Adrenal gland (tissue), 12 donors: ENCODE measurements around the gene TMEM184A. TPM values are rescaled to one million over a fixed set of nuclear protein-coding genes. Genes with fewer than 3 reads are reported as not detected.

Source experiments
- DNase-seq, 7 donors: peaks; one replicate each; pipeline ENCODE4 v3.0.0-alpha.2; 2019 to 2020
- H3K27ac ChIP-seq, 5 donors: fragments of 200-600 bp; sonication (generic) in 4 of 5; 1 replicate in 3 of 5; 2 replicates in 2 of 5; pipeline versions ENCODE4 v1.5.1 to v1.8.0; 2016 to 2020; ENCODE audit warnings: mild to moderate bottlenecking in 1 of 5
- H3K27me3 ChIP-seq: fragments of 200-600 bp; 2 replicates; pipeline ENCODE4 v1.8.0; 2021
- H3K36me3 ChIP-seq, 2 donors: fragments of 200-600 bp; replicated peaks in 1 of 2; 1 replicate in 1 of 2; 2 replicates in 1 of 2; pipeline versions ENCODE4 v1.5.1 to v1.8.0; 2018 to 2022
- H3K4me1 ChIP-seq, 2 donors: fragments of 200-600 bp; replicated peaks in 1 of 2; 1 replicate in 1 of 2; 2 replicates in 1 of 2; pipeline versions ENCODE4 v1.5.1 to v1.8.0; 2018 to 2021
- H3K4me3 ChIP-seq, 4 donors: fragments of 200-600 bp; sonication (generic) in 3 of 4; one replicate each; pipeline ENCODE4 v1.5.1; 2016 to 2018
- H3K9me3 ChIP-seq, 3 donors: fragments of 200-600 bp; sonication (generic) in 1 of 3; replicated peaks in 1 of 3; 1 replicate in 2 of 3; 2 replicates in 1 of 3; pipeline versions ENCODE4 v1.5.1 to v1.8.0; 2016 to 2021
- CTCF ChIP-seq, 6 experiments: fragments of 450-650 bp in 4 of 6; fragments of 200-600 bp in 2 of 6; sonication (generic) in 1 of 6; IDR thresholded peaks; 1 replicate in 5 of 6; 2 replicates in 1 of 6; pipeline versions ENCODE4 v1.5.1 to v1.8.0; 2016 to 2021; ENCODE audit warnings: antibody characterized with exemption in 6 of 6, mild to moderate bottlenecking in 2 of 6, moderate library complexity in 1 of 6
- POLR2A ChIP-seq, 2 donors: fragments of 450-650 bp; IDR thresholded peaks; one replicate each; pipeline ENCODE4 v1.6.1; 2017; ENCODE audit warnings: antibody characterized with exemption in 2 of 2, mild to moderate bottlenecking in 2 of 2, moderate library complexity in 1 of 2
- WGBS, 4 donors: extraction: QIAGEN DNeasy Blood & Tissue Kit in 2 of 4; methylation state at CpG; one replicate each; pipeline versions ENCODE4 v1.1.5 to v1.1.7; 2013 to 2017; 5-methylcytosine and 5-hydroxymethylcytosine counted together
- intact Hi-C, 2 donors: fragments of 100-400 bp; cut with DNase I; formaldehyde crosslinking; loops; one replicate each; pipeline versions ENCODE4 v1.14.1 to v1.15.0; 2022 to 2023
- polyA plus RNA-seq, 3 donors: library from polyadenylated mRNA; stranded (reverse); fragments of 200-250 nt in 2 of 3; fragments of 350-450 nt in 1 of 3; fragmentation: Illumina TruSeq in 1 of 3; extraction: RNeasy Lipid Tissue Mini Kit (QIAGEN cat#74804) in 1 of 3; gene quantifications; one replicate each; pipeline ENCODE4 v1.2.3, GENCODE V29; 2013 to 2014
- total RNA-seq, 9 donors: library from RNA; depleted of rRNA in 4 of 9; stranded (reverse); fragments of >200 nt in 4 of 9; fragments of 120-200 nt in 1 of 9; fragmentation: NEBNext Ultra II Directional in 1 of 9; extraction: Animal tissue kit (Norgen Biotek cat#: 25700) in 1 of 9; gene quantifications; one replicate each; pipeline versions ENCODE4 v1.1.0 to v1.2.4, GENCODE V29; 2013 to 2023
- donor health status: healthy with polysubstance abuse.
- donor health status: Bipolar disorder and iron deficiency.
- donor health status: DM: yes; HTN: yes; CAD: no.
- donor health status: DM: no; HTN: no; CAD: no.
- donor health status: DM: no; HTN: no; CAD: no.
- donor health status: DM: yes; HTN: yes; CAD: no.

Gene TMEM184A
- total and polyA plus RNA-seq, 12 donors, result 0.06 to 2.1 (median 0.79) TPM; not detected in 2

- no peaks in the 10 kb centered on the region for H3K27me3 ChIP-seq
- peaks cover 53 to 63% of the 10 kb centered on the region in 2 donors for H3K4me1 ChIP-seq
- peak in 3 of 7 donors; percentile 17 to 63 (median 34) for DNase-seq
- peak overlapping the region; percentile 97 to 100 (median 99) for H3K27ac ChIP-seq
- no peak overlapping the region for H3K4me3 ChIP-seq
- peaks cover 0 to 19% of the 10 kb centered on the region in 2 donors for H3K36me3 ChIP-seq
- intact Hi-C loops, result no loop called here
- 86 to 92% (median 88%) methylated on average over 16 to 42 of the region's 42 CpGs for WGBS, 4 donors
- no peak for TF ChIP-seq CTCF (IDR thresholded peaks at IDR 0.05)
- no peaks in the 10 kb centered on the region for H3K9me3 ChIP-seq
These were observed 20.1 kb downstream of the TMEM184A start for GRCh38 chr7:1535701-1536454.

- peak in 1 of 7 donors; percentile 15 for DNase-seq
- TF ChIP-seq CTCF (IDR thresholded peaks at IDR 0.05), result no peak
- TF ChIP-seq POLR2A (IDR thresholded peaks at IDR 0.05), result no peak
- intact Hi-C loops, result no loop called here
- no peaks in the 10 kb centered on the region for H3K9me3 ChIP-seq
- peaks cover 53 to 63% of the 10 kb centered on the region in 2 donors for H3K4me1 ChIP-seq
- WGBS, 4 donors, result 62 to 87% (median 66%) methylated on average over 6 of the region's 6 CpGs
- H3K4me3 ChIP-seq, result no peak overlapping the region
- H3K36me3 ChIP-seq, result peaks cover 0 to 11% of the 10 kb centered on the region in 2 donors
- peak overlapping the region in 2 of 5 donors; percentile 97 to 100 for H3K27ac ChIP-seq
- H3K27me3 ChIP-seq, result no peaks in the 10 kb centered on the region
These were observed 20.9 kb downstream of the TMEM184A start for GRCh38 chr7:1535100-1535458.

GRCh38 chr7:1534330-1535099, 21.5 kb downstream of the TMEM184A start:
- intact Hi-C loops, result no loop called here
- Histone ChIP-seq H3K27ac (peak overlapping the region; percentile 82 to 98 (median 93)), H3K4me1 (peaks cover 53 to 63% of the 10 kb centered on the region in 2 donors), H3K9me3 (no peaks in the 10 kb centered on the region), H3K4me3 (peak overlapping the region in 1 of 4 donors; percentile 5), H3K27me3 (no peaks in the 10 kb centered on the region), H3K36me3 (peaks cover 0 to 5% of the 10 kb centered on the region in 2 donors)
- TF ChIP-seq POLR2A (IDR thresholded peaks at IDR 0.05) (no peak), CTCF (IDR thresholded peaks at IDR 0.05) (no peak)
- peak in 2 of 7 donors; percentile 32 to 39 for DNase-seq
- 80 to 86% (median 83%) methylated on average over 18 to 30 of the region's 30 CpGs for WGBS, 4 donors

- Histone ChIP-seq H3K27ac (peak overlapping the region; percentile 82 to 98 (median 93)), H3K9me3 (no peaks in the 10 kb centered on the region), H3K27me3 (no peaks in the 10 kb centered on the region), H3K36me3 (no peaks in the 10 kb centered on the region), H3K4me3 (peak overlapping the region in 1 of 4 donors; percentile 93), H3K4me1 (peaks cover 52 to 62% of the 10 kb centered on the region in 2 donors)
- TF ChIP-seq CTCF (IDR thresholded peaks at IDR 0.05) (peak in 1 of 6 experiments; percentile 0), POLR2A (IDR thresholded peaks at IDR 0.05) (peak in 1 of 2 donors; percentile 93)
- 42 to 51% (median 48%) methylated on average over 15 to 24 of the region's 24 CpGs for WGBS, 4 donors
- intact Hi-C loops, result no loop called here
- peak; percentile 86 to 96 (median 94) for DNase-seq
These were observed 22.3 kb downstream of the TMEM184A start for GRCh38 chr7:1533547-1534329.
